H1 (cell line): Measurements from ENCODE around the gene RHD. TPM values are rescaled to one million over a fixed set of nuclear protein-coding genes. Genes with fewer than 3 reads are reported as not detected.

Source experiments
- CREB1 ChIP-seq: IDR thresholded peaks from 2 replicates; pipeline ENCODE4 v1.6.1; 2012; ENCODE audit warnings: inconsistent platforms
- GABPA ChIP-seq: IDR thresholded peaks from 2 replicates; pipeline ENCODE4 v1.6.1; 2011; ENCODE audit warnings: mild to moderate bottlenecking, low read length, moderate library complexity, borderline replicate concordance; ENCODE audit not compliant: insufficient read depth
- SRF ChIP-seq: IDR thresholded peaks from 2 replicates; pipeline ENCODE4 v1.6.1; 2011; ENCODE audit warnings: mild to moderate bottlenecking, low read depth, low read length, moderate library complexity
- TAF1 ChIP-seq: IDR thresholded peaks from 2 replicates; pipeline ENCODE4 v1.6.1; 2011; ENCODE audit warnings: mild to moderate bottlenecking, low read depth, low read length
- polyA plus RNA-seq, 7 experiments: library from polyadenylated mRNA; depleted of rRNA in 3 of 7; stranded (reverse) in 5 of 7; unstranded in 2 of 7; fragments of >200 nt in 5 of 7; fragments of 200-250 nt in 2 of 7; gene quantifications; 1 replicate in 5 of 7; 2 replicates in 1 of 7; 4 replicates in 1 of 7; pipeline versions ENCODE4 v1.2.1 to v1.2.3, GENCODE V29; 2011 to 2013; ENCODE audit warnings: missing spikeins in 2 of 7, mixed read lengths in 2 of 7
- total RNA-seq: library from RNA; stranded (reverse); fragmentation: NEBNext Ultra II Directional; extraction: Animal tissue kit (Norgen Biotek cat#: 25700); gene quantifications from 2 replicates; pipeline ENCODE4 v1.2.1, GENCODE V29; 2021

RHD gene
- total and polyA plus RNA-seq, 2 of the 8 experiments (the other 6 are each of a cell fraction or from before 2014, with no cell fraction given): 0.21 TPM; not detected in 1

DNA sequence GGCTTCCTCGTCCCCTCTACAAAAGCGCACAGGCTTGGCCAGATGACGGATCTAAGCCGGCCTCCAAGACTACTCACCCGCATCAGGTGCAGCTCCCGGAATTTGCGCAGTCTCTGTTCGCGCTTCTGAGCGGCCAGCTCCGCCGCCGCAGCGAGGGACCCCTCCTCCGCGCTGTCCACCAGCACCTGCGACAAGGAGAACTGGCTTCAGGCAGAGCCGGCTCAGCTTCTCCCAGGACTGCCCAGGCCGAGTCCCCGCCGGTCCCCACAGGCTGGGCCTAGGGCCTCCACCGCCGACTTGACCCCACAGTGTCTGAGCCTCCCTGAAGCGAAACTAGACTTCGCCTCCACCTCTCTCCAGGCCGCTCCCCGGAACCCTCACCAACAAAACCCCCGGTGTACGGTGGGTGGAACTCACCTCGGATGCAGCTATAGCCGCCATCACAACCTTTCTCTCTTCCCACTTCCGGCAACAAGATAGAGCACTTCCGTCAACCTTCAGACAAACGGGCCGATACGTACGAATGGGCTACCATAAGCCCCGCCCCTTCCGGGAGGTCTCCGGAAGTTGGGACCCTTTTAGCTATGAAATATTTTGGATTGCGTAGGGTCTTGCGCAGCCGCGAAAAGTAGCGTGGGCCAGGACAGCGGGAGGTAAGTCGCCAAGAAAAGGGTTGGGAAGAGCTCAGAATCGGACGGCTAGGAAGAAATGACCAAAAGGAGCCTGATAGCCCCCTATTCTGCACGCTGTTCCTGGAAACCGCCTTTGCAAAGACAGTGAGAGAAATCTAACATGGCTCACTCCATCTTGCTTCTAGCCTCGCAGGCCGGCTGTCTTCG, 40.1 kb upstream of the RHD start, which contains the start of gene SYF2 (continued):
- TF ChIP-seq GABPA (peak; percentile 89; the same call in 1 of the 2 replicates), CREB1 (peak; percentile 65), TAF1 (peak; percentile 94), SRF (0 out of 2 replicates have a peak, but pooled peaks have one; percentile 11)
